ENCODE measurements around the gene MAP3K19. TPM values are rescaled to one million over a fixed set of nuclear protein-coding genes. Genes with fewer than 3 reads are reported as not detected.
"Not testable (repeated sequence)": the region's sequence is repeated elsewhere in the genome, so short reads cannot be mapped to it uniquely, and the experiment has no call there.

Gene MAP3K19
- total RNA-seq, 4 donors from 2014 or later = not detected

DNA sequence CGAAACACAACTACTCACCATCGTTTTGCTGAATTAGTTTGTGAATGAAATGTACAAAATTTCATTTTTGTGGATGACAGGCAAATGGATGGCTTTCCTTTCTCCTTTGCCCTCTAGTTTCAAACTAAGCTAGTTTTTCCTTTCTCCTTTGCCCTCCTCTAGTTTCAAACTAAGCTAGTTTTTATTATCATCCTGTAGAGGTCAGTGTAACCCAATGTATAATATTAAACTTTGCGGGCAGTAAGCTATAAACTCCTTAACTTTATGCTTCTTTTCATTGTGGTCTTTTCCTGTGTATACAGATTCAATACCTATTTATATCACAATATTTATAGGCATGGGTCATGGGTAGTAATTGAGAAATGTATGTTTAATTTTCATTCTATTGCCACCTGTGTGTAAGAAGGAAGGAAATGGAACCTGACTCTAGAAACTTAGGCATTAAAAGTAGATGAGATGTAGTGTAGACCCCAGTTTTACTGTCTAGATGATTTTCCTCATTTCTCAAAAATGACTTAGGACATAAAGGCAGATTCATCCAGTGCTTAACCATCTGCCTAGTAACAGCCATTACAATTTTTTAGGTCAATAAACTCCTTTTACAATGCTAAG is 58.1 kb downstream of the MAP3K19 start:
- Histone ChIP-seq H3K4me3 (no peak overlapping the region), H3K36me3 (no peaks in the 10 kb centered on the region), H3K4me1 (no peaks in the 10 kb centered on the region), H3K9me3 (no peaks in the 10 kb centered on the region), H3K27ac (no peak overlapping the region), H3K27me3 (no peaks in the 10 kb centered on the region)
- TF ChIP-seq EP300 (IDR thresholded peaks at IDR 0.05) (no peak), POLR2A (IDR thresholded peaks at IDR 0.05) (no peak), POLR2AphosphoS5 (IDR thresholded peaks at IDR 0.05) (no peak)
- TF ChIP-seq, protein P1, sequence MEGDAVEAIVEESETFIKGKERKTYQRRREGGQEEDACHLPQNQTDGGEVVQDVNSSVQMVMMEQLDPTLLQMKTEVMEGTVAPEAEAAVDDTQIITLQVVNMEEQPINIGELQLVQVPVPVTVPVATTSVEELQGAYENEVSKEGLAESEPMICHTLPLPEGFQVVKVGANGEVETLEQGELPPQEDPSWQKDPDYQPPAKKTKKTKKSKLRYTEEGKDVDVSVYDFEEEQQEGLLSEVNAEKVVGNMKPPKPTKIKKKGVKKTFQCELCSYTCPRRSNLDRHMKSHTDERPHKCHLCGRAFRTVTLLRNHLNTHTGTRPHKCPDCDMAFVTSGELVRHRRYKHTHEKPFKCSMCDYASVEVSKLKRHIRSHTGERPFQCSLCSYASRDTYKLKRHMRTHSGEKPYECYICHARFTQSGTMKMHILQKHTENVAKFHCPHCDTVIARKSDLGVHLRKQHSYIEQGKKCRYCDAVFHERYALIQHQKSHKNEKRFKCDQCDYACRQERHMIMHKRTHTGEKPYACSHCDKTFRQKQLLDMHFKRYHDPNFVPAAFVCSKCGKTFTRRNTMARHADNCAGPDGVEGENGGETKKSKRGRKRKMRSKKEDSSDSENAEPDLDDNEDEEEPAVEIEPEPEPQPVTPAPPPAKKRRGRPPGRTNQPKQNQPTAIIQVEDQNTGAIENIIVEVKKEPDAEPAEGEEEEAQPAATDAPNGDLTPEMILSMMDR (IDR thresholded peaks at IDR 0.05) = peak; percentile 6 to 43 (median 17)
- 12 to 23% methylated on average over 3 of the region's 3 CpGs for WGBS, 2 donors (ENCODE audit: low coverage in 1 of 2)
- no peak for ATAC-seq

DNA sequence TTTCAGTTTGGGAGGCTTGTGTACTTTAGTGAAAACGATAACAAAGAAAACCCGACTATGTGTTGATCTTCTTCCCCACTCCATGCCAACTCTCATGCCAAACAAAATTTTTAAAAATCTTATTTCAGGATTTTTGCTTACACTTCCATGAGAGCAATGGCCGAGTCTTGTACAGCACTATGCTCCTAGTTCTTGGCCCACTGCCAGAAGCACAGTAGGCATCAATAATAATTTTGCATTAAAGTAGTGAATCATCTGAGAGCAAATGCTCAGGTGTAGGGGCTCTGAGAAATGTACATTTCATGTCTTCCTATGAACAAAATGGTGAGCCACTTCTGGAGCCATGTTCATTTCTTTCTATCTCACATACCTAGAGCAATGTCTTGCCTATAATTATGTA is 62.2 kb downstream of the MAP3K19 start:
- no peak for ATAC-seq
- 72 to 90% methylated on average over 3 of the region's 3 CpGs for WGBS, 2 donors (ENCODE audit: low coverage in 1 of 2)
- TF ChIP-seq, protein P1 (IDR thresholded peaks at IDR 0.05) = no peak
- TF ChIP-seq POLR2AphosphoS5 (IDR thresholded peaks at IDR 0.05) (no peak), POLR2A (IDR thresholded peaks at IDR 0.05) (no peak), EP300 (IDR thresholded peaks at IDR 0.05) (no peak)

DNA sequence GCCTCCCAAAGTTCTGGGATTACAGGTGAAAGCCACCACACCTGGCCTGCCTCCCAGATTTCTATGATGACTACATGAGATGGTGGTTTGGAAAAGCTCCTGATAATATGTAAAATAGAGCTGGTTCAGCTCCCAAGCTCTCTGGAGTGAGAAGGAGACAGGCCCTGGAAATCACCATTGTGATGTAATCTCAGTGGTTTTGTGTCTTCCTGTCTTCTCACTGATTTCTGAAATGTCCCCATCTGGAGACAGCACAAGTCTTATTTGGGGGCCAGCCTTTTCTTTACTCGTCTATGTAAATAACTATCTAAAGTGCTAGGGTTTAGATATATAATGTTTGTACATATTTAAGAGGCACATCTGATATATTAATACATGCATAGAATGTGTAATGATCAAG is 64.6 kb downstream of the MAP3K19 start:
- TF ChIP-seq EP300 (IDR thresholded peaks at IDR 0.05) = no peak
- H3K27ac ChIP-seq = no peak overlapping the region
- WGBS, 2 donors (ENCODE audit: low coverage in 1 of 2) = 56 to 58% methylated on average over 1 of the region's 1 CpG
- H3K27me3 ChIP-seq = no peaks in the 10 kb centered on the region
- no peaks in the 10 kb centered on the region for H3K36me3 ChIP-seq
- ATAC-seq = no peak
- no peak overlapping the region for H3K4me3 ChIP-seq
- no peaks in the 10 kb centered on the region for H3K4me1 ChIP-seq
- H3K9me3 ChIP-seq = no peaks in the 10 kb centered on the region

More for the DNA sequence above, 62.2 kb downstream of the MAP3K19 start:
- Histone ChIP-seq H3K27ac (no peak overlapping the region), H3K27me3 (no peaks in the 10 kb centered on the region), H3K9me3 (no peaks in the 10 kb centered on the region), H3K4me3 (no peak overlapping the region), H3K36me3 (no peaks in the 10 kb centered on the region), H3K4me1 (no peaks in the 10 kb centered on the region)

DNA sequence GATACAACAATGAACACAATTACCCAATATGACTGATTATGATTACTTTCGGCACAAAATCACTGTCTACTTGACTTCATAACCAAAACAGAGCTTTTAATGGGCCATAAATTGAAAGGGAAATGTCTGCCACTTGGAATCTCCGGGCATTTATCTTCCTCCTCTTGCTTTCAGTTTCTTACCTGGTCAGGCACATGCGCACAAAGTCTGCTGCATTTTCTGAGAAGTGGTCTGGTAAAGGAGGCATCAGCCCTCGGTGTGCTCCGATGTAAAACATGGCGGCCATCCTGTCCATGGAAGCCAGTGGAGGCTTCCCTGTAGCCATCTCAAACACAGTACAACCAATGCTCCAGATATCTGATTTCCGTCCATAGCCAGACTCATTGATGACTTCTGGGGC is 66.6 kb downstream of the MAP3K19 start:
- no peak for TF ChIP-seq EP300 (IDR thresholded peaks at IDR 0.05)
- TF ChIP-seq, protein P1 (IDR thresholded peaks at IDR 0.05) = no peak
- TF ChIP-seq POLR2AphosphoS5 (IDR thresholded peaks at IDR 0.05) = no peak
- no peak for TF ChIP-seq POLR2A (IDR thresholded peaks at IDR 0.05)
- Histone ChIP-seq H3K27me3 (no peaks in the 10 kb centered on the region), H3K4me1 (no peaks in the 10 kb centered on the region), H3K9me3 (no peaks in the 10 kb centered on the region), H3K36me3 (no peaks in the 10 kb centered on the region), H3K27ac (no peak overlapping the region), H3K4me3 (no peak overlapping the region)
- WGBS, 2 donors (ENCODE audit: low coverage in 1 of 2) = 89 to 90% methylated on average over 3 to 7 of the region's 7 CpGs
- no peak for ATAC-seq

DNA sequence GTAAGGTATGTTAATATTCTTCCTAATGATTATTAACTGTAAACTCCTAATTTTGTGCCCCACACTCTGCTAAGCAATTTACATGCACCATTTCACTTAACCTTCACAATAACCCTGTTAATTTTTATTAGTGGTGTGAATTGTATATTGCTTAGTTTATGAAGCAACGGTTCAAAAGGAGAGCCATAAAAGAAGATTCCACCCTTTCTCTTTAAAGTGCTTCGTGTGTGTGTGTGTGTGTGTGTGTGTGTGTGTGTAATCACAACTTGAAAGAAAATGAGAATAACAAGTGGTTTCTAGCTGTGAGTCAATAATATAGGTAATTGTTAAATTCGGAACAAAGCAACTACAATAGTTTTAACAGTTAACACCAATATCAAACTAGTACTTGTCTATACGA is 68.0 kb downstream of the MAP3K19 start:
- Histone ChIP-seq H3K27me3 (no peaks in the 10 kb centered on the region), H3K9me3 (peaks cover 0 to under 1% (median 0%) of the 10 kb centered on the region in 3 donors), H3K36me3 (no peaks in the 10 kb centered on the region), H3K4me3 (no peak overlapping the region), H3K27ac (no peak overlapping the region), H3K4me1 (no peaks in the 10 kb centered on the region)
- TF ChIP-seq POLR2AphosphoS5 (IDR thresholded peaks at IDR 0.05) = no peak
- no peak for TF ChIP-seq POLR2A (IDR thresholded peaks at IDR 0.05)
- TF ChIP-seq EP300 (IDR thresholded peaks at IDR 0.05) = no peak
- TF ChIP-seq, protein P1 (IDR thresholded peaks at IDR 0.05) = no peak
- no peak for ATAC-seq
- 79 to 85% methylated on average over 4 of the region's 4 CpGs for WGBS, 2 donors (ENCODE audit: low coverage in 1 of 2)

DNA sequence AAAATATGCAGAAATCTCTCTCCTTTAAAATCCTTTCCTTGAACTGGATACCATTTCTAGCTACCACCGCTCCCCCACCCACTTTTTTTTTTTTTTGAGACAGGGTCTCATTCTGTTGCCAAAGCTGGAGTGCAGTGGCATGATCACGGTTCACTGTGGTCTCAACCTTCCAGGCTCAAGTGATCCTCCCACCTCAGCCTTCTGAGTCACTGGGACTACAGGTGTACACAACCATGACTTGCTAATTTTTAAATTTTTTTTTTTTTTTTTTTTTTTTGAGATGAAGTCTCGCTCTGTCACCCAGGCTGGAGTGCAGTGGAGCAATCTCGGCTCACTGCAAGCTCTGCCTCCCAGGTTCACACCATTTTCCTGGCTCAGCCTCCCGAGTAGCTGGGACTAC is 70.1 kb downstream of the MAP3K19 start:
- not testable (repeated sequence) for H3K9me3 ChIP-seq, H3K27me3 ChIP-seq, H3K4me3 ChIP-seq, H3K36me3 ChIP-seq, ATAC-seq, H3K4me1 ChIP-seq, H3K27ac ChIP-seq
- 86 to 89% methylated on average over 2 of the region's 5 CpGs for WGBS, 2 donors (ENCODE audit: low coverage in 1 of 2)
